ENCODE results near the gene SLC39A7. TPM values are rescaled to one million over a fixed set of nuclear protein-coding genes. Genes with fewer than 3 reads are reported as not detected.

The SLC39A7 gene
- total RNA-seq, 1 donor from 2014 or later, result 60.7 TPM

GRCh38 chr6:33170176-33171015, 30.3 kb upstream of the SLC39A7 start:
- no peak for DNase-seq (ENCODE audit: low spot score)

GRCh38 chr6:33171016-33171879, 29.4 kb upstream of the SLC39A7 start:
- DNase-seq (ENCODE audit: low spot score), result no peak

- DNase-seq (ENCODE audit: low spot score), result no peak
Measured at GRCh38 chr6:33171880-33172687, 28.6 kb upstream of the SLC39A7 start.

- no peak for DNase-seq (ENCODE audit: low spot score)
Measured at GRCh38 chr6:33172688-33173534, 27.8 kb upstream of the SLC39A7 start.

GRCh38 chr6:33173535-33174180, 27.0 kb upstream of the SLC39A7 start:
- DNase-seq (ENCODE audit: low spot score), result no peak

- DNase-seq (ENCODE audit: low spot score), result no peak
Measured at GRCh38 chr6:33174784-33175183, 25.9 kb upstream of the SLC39A7 start.

- DNase-seq (ENCODE audit: low spot score), result no peak
Measured at GRCh38 chr6:33175436-33176069, 25.1 kb upstream of the SLC39A7 start.

GRCh38 chr6:33176906-33177305, 23.8 kb upstream of the SLC39A7 start:
- no peak for DNase-seq (ENCODE audit: low spot score)

- DNase-seq (ENCODE audit: low spot score), result no peak
Measured at GRCh38 chr6:33177552-33178446, 22.9 kb upstream of the SLC39A7 start.

- no peak for DNase-seq (ENCODE audit: low spot score)
Measured at GRCh38 chr6:33178755-33179475, 21.8 kb upstream of the SLC39A7 start.

GRCh38 chr6:33181141-33181540, 19.5 kb upstream of the SLC39A7 start:
- DNase-seq (ENCODE audit: low spot score), result no peak

- DNase-seq (ENCODE audit: low spot score), result no peak
Measured at GRCh38 chr6:33183071-33183683, 17.5 kb upstream of the SLC39A7 start.

GRCh38 chr6:33185190-33185589, 15.5 kb upstream of the SLC39A7 start:
- DNase-seq (ENCODE audit: low spot score), result no peak

GRCh38 chr6:33185654-33186187, 14.9 kb upstream of the SLC39A7 start:
- DNase-seq (ENCODE audit: low spot score), result no peak

- no peak for DNase-seq (ENCODE audit: low spot score)
Measured at GRCh38 chr6:33187809-33188208, 12.9 kb upstream of the SLC39A7 start.

GRCh38 chr6:33189164-33189563, 11.5 kb upstream of the SLC39A7 start:
- DNase-seq (ENCODE audit: low spot score), result no peak

- no peak for DNase-seq (ENCODE audit: low spot score)
Measured at GRCh38 chr6:33189625-33190448, 10.8 kb upstream of the SLC39A7 start.

All from ureter (tissue), 1 donor.